Mucosa of rectum (tissue), 2 donors: ENCODE results near the gene KIAA1586.
"Not testable (repeated sequence)": the region's sequence is repeated elsewhere in the genome, so short reads cannot be mapped to it uniquely, and the experiment has no call there.

Experiments
- H3K27ac ChIP-seq, 2 donors: one replicate each; pipeline ENCODE4 v1.7.0; 2013; ENCODE audit warnings: inconsistent platforms in 2 of 2, low read depth in 2 of 2, low read length in 2 of 2
- H3K27me3 ChIP-seq, 2 donors: one replicate each; pipeline ENCODE4 v1.7.0; 2013; ENCODE audit warnings: low read length in 2 of 2; ENCODE audit not compliant: control insufficient read depth in 2 of 2, insufficient read depth in 2 of 2
- H3K36me3 ChIP-seq, 2 donors: one replicate each; pipeline ENCODE4 v1.7.0; 2013; ENCODE audit warnings: low read length in 2 of 2; ENCODE audit not compliant: control insufficient read depth in 2 of 2, insufficient read depth in 2 of 2
- H3K4me1 ChIP-seq, 2 donors: one replicate each; pipeline ENCODE4 v1.7.0; 2013; ENCODE audit warnings: low read length in 2 of 2, mild to moderate bottlenecking in 1 of 2; ENCODE audit not compliant: control insufficient read depth in 2 of 2, insufficient read depth in 2 of 2
- H3K4me3 ChIP-seq, 2 donors: one replicate each; pipeline ENCODE4 v1.7.0; 2013; ENCODE audit warnings: low read length in 2 of 2
- H3K9ac ChIP-seq, 2 donors: one replicate each; pipeline ENCODE4 v1.7.0; 2013; ENCODE audit warnings: low read length in 2 of 2, low read depth in 1 of 2, mild to moderate bottlenecking in 1 of 2
- H3K9me3 ChIP-seq, 2 donors: one replicate each; pipeline ENCODE4 v1.7.0; 2013; ENCODE audit warnings: low read length in 2 of 2; ENCODE audit not compliant: control insufficient read depth in 2 of 2
- donor health status: healthy.
- donor health status: Normal muscosa, but diverticular disease.

Gene KIAA1586, protein sequence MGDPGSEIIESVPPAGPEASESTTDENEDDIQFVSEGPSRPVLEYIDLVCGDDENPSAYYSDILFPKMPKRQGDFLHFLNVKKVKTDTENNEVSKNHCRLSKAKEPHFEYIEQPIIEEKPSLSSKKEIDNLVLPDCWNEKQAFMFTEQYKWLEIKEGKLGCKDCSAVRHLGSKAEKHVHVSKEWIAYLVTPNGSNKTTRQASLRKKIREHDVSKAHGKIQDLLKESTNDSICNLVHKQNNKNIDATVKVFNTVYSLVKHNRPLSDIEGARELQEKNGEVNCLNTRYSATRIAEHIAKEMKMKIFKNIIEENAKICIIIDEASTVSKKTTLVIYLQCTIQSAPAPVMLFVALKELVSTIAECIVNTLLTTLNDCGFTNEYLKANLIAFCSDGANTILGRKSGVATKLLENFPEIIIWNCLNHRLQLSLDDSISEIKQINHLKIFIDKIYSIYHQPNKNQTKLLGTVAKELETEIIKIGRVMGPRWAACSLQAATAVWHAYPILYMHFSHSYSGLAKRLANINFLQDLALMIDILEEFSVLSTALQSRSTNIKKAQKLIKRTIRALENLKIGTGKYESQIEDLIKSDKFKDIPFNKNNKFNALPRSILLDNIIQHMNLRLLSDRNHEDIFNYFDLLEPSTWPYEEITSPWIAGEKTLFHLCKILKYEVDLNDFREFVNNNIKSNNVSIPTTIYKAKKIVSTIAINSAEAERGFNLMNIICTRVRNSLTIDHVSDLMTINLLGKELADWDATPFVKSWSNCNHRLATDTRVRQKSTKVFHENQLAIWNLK

DNA sequence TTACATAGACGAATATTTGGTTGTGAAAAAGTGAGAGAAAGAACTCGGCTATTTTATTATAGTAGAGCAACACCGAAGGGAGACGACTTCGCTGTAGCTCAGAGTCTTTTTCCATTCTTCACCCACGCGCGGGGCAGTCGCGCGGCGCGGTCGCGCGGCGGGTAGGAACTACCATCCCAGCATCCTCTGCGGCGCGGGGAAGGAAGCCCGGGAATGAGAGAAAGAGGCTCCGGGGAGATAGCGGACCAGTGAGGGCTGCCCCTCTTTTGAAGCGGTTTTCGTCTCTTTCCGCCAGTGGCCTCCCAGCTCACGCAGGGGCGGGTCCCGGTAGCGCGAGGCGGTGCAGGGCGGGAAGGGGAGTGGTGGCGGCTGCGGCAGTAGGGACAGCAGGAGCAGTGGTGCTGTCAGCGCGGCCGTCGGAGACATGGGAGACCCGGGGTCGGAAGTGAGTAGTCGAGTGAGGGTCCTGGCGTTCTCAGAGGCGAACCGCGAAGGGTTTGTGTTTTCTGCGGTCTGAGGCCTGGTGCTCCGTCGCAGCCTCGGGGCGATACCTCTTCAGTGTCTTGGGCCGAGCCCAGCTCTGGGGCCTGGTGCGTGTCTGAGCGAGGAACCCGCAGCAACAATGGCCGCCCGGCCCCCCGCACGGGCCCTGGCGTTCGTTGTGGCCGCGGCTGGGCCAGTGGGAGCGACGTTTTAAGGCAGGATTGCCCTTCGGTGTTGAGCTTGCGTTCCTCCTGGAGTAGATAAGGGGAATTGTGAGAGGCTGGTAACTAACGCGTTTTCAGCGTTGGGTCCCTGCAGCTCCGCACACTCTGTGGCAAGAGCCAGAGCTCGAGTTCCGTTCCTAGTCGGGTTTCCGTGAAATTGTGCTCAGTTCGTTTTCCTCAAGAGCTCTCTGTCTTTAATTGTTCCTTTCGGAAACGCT is at the start of gene KIAA1586:
Gene KIAA1586 (plus strand): TSS at position 362 of the 925 bp plus-strand sequence. CDS start 63 bp downstream, at position 425.
- peak within 1 kb of the TSS; percentile 72 to 74 for H3K4me3 ChIP-seq
- H3K9me3 ChIP-seq, H3K36me3 ChIP-seq, H3K4me1 ChIP-seq, H3K27me3 ChIP-seq: not testable (repeated sequence)
- peak within 1 kb of the TSS; percentile 38 to 52 for H3K9ac ChIP-seq
- H3K27ac ChIP-seq = peak within 1 kb of the TSS in 1 of 2 donors; percentile 9

DNA sequence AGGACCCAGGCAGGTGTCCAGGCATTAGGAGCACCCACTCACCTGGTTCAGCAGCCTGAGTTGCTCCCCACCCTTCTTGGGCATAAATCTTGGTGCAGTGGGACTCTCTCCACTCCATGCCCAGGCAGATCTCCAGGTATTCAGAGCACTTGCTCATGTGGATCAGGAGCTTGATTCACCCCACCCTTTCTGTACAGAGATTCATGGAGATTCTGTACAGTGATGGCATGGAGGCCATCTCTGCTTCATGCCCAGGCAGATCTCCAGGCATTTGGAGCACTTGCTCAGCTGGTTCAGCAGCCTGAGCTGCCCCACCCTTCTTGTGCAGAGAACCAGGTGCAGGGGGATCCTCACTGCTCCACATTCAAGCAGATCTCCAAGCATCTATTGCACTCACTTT is 47.4 kb upstream of the KIAA1586 start:
- no peaks in the 10 kb centered on the region for H3K36me3 ChIP-seq
- H3K9ac ChIP-seq = no peak overlapping the region
- H3K27ac ChIP-seq = no peak overlapping the region
- H3K4me3 ChIP-seq = no peak overlapping the region
- no peaks in the 10 kb centered on the region for H3K27me3 ChIP-seq
- H3K9me3 ChIP-seq = no peaks in the 10 kb centered on the region
- H3K4me1 ChIP-seq = no peaks in the 10 kb centered on the region

GRCh38 chr6:56999748-57000147 is 46.7 kb upstream of the KIAA1586 start:
- not testable (repeated sequence) for H3K36me3 ChIP-seq, H3K27me3 ChIP-seq, H3K9ac ChIP-seq, H3K27ac ChIP-seq, H3K9me3 ChIP-seq, H3K4me1 ChIP-seq, H3K4me3 ChIP-seq

DNA sequence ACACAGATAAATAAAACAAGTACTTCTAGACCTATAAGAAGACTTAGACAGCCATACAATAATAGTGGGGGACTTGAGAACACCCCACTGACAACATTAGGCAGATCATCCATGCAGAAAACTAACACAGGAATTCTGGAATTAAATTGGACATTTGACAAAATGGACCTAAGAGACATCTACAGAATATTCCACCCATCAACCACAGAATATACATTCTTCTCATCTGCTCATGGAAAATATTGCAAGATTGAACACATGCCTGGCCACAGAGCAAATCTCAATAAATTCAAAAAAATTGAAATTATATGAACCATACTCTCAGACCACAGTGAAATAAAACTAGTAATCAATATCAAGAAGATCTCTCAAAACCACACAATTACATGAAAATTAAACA is 44.3 kb upstream of the KIAA1586 start:
- H3K4me1 ChIP-seq = no peaks in the 10 kb centered on the region
- H3K9me3 ChIP-seq = no peaks in the 10 kb centered on the region
- H3K4me3 ChIP-seq = no peak overlapping the region
- no peaks in the 10 kb centered on the region for H3K36me3 ChIP-seq
- H3K27ac ChIP-seq = no peak overlapping the region
- H3K27me3 ChIP-seq = no peaks in the 10 kb centered on the region
- H3K9ac ChIP-seq = no peak overlapping the region

GRCh38 chr6:57004292-57004691 is 42.2 kb upstream of the KIAA1586 start:
- H3K4me3 ChIP-seq = no peak overlapping the region
- H3K9me3 ChIP-seq = no peaks in the 10 kb centered on the region
- no peaks in the 10 kb centered on the region for H3K27me3 ChIP-seq
- H3K4me1 ChIP-seq = no peaks in the 10 kb centered on the region
- H3K36me3 ChIP-seq = no peaks in the 10 kb centered on the region
- H3K9ac ChIP-seq = no peak overlapping the region
- no peak overlapping the region for H3K27ac ChIP-seq

GRCh38 chr6:57006101-57006500 is 40.4 kb upstream of the KIAA1586 start:
- Histone ChIP-seq H3K36me3 (no peaks in the 10 kb centered on the region), H3K27me3 (no peaks in the 10 kb centered on the region), H3K27ac (no peak overlapping the region), H3K9me3 (no peaks in the 10 kb centered on the region), H3K4me3 (no peak overlapping the region), H3K9ac (no peak overlapping the region), H3K4me1 (no peaks in the 10 kb centered on the region)

DNA sequence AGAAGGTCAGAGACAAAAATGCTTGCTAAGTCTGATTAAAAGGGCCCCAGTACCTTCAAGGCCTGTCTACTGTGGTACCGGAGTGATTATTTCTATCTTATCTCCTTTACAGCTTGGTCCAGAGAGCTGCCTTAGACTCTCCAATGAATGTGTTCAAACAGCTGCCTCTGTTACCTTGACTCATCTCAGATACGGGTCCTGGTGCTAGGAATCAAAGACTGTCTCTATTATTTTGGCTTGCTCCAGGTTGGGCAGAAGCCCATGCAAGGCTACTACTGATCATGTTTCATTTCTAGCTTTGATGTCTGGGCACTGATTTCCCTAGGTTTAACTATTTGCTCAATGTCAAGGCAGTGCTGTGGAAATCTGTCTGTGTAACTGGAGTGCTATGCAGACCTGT is 38.4 kb upstream of the KIAA1586 start:
- H3K27me3 ChIP-seq, H3K4me3 ChIP-seq, H3K27ac ChIP-seq, H3K36me3 ChIP-seq, H3K9me3 ChIP-seq, H3K9ac ChIP-seq, H3K4me1 ChIP-seq: not testable (repeated sequence)

DNA sequence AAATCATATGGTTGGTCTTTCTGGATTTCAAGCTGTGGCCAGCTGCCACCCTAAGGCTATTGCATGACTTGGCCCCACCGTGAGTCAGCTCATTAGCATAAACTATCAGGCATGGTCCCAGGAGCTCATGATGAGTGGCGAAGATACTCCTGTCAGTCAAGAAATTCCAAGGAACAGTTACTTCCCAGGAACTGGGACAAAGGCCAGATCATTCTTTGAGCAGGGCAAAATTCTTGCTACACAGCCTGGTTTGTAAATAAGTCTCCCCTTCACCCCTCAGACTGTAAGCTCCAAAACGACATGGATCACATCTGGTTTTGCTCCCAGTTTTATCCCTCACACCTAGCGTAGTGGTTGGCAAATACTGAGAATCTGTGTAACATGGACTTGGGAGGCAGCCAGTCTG is 33.0 kb upstream of the KIAA1586 start:
- Histone ChIP-seq H3K27me3 (no peaks in the 10 kb centered on the region), H3K4me1 (no peaks in the 10 kb centered on the region), H3K36me3 (no peaks in the 10 kb centered on the region), H3K4me3 (no peak overlapping the region), H3K9me3 (no peaks in the 10 kb centered on the region), H3K9ac (no peak overlapping the region), H3K27ac (no peak overlapping the region)

GRCh38 chr6:57017069-57017468 is 29.4 kb upstream of the KIAA1586 start:
- no peaks in the 10 kb centered on the region for H3K4me1 ChIP-seq
- no peaks in the 10 kb centered on the region for H3K36me3 ChIP-seq
- no peak overlapping the region for H3K4me3 ChIP-seq
- H3K27me3 ChIP-seq = no peaks in the 10 kb centered on the region
- H3K27ac ChIP-seq = no peak overlapping the region
- H3K9me3 ChIP-seq = no peaks in the 10 kb centered on the region
- H3K9ac ChIP-seq = no peak overlapping the region

DNA sequence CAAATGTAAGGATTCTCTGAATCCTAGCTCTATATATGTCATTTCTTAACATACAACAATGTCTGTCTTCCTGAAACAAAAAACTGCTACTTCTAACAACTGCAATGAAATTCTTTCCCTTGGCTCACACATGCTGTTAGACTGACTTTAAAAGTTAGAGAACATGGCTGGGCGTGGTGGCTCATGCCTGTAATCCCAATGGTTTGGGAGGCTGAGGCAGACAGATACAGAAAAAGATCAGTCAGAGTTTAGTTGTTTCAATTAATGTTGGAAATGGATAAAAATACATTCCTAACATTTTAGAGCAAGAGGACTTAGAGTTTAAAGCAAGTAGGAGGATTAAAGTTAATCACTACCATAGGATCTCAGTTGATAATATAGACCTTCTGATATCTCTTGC is 28.7 kb upstream of the KIAA1586 start:
- Histone ChIP-seq H3K9ac (no peak overlapping the region), H3K9me3 (no peaks in the 10 kb centered on the region), H3K4me3 (no peak overlapping the region), H3K27me3 (no peaks in the 10 kb centered on the region), H3K27ac (no peak overlapping the region), H3K4me1 (no peaks in the 10 kb centered on the region), H3K36me3 (no peaks in the 10 kb centered on the region)
